ENCODE results near the gene ARHGEF10L.
"Not testable (repeated sequence)": the region's sequence is repeated elsewhere in the genome, so short reads cannot be mapped to it uniquely, and the experiment has no call there.

The ARHGEF10L gene, protein sequence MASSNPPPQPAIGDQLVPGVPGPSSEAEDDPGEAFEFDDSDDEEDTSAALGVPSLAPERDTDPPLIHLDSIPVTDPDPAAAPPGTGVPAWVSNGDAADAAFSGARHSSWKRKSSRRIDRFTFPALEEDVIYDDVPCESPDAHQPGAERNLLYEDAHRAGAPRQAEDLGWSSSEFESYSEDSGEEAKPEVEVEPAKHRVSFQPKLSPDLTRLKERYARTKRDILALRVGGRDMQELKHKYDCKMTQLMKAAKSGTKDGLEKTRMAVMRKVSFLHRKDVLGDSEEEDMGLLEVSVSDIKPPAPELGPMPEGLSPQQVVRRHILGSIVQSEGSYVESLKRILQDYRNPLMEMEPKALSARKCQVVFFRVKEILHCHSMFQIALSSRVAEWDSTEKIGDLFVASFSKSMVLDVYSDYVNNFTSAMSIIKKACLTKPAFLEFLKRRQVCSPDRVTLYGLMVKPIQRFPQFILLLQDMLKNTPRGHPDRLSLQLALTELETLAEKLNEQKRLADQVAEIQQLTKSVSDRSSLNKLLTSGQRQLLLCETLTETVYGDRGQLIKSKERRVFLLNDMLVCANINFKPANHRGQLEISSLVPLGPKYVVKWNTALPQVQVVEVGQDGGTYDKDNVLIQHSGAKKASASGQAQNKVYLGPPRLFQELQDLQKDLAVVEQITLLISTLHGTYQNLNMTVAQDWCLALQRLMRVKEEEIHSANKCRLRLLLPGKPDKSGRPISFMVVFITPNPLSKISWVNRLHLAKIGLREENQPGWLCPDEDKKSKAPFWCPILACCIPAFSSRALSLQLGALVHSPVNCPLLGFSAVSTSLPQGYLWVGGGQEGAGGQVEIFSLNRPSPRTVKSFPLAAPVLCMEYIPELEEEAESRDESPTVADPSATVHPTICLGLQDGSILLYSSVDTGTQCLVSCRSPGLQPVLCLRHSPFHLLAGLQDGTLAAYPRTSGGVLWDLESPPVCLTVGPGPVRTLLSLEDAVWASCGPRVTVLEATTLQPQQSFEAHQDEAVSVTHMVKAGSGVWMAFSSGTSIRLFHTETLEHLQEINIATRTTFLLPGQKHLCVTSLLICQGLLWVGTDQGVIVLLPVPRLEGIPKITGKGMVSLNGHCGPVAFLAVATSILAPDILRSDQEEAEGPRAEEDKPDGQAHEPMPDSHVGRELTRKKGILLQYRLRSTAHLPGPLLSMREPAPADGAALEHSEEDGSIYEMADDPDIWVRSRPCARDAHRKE (N-terminal part only)

DNA sequence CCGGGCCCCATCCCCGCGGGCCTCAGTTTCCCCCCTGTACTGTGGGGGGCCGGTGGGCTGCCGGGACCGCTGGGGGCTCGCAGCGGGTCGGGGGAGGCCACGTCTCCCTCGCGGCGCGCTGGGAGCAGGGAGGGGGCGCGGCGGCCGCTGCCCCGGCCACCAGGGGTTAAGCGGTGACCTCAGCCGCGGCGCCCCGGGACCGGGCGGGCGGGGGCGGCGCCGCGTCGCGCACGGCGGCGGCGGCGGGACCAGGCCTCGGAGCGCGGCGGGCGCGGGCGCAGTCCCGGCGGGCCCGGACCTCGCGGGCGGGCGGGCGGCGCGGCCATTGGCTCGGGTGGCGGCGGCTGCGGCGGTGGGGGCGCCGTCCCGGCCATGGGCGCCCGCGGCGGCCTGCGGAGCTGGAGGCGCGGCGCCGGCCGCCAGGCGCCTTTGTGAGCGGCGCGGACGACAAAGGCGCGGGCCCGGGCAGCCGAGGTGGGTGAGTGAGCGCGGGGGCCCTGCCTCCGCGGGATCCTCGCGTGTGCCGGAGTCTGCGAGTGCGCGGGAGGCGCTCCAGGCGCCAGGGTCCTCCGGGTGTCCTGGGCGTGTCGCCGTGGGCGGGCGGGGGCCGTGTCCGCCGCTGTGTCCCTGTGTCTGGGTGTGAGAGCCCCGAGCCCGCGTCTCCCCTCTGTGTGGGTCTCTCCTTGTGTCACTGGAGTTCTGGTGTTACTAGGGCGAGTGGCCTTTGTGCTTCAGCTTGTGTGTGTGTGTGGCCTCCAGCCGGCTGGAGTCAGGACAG is at the start of gene ARHGEF10L:
Gene ARHGEF10L, plus strand, starts transcription at position 222 of the 778 bp plus-strand sequence. CDS start 40,898 bp downstream, outside the sequence.
- Histone ChIP-seq H3K27ac (peak within 1 kb of the TSS; percentile 100), H3K27me3 (no peaks in the 10 kb centered on the region), H3K4me1 (peaks cover 0 to 62% (median 50%) of the 10 kb centered on the region in 4 donors), H3K9me3 (no peaks in the 10 kb centered on the region), H3K36me3 (no peaks in the 10 kb centered on the region), H3K4me3 (peak within 1 kb of the TSS; percentile 97 to 99)
- TF ChIP-seq, protein P1, sequence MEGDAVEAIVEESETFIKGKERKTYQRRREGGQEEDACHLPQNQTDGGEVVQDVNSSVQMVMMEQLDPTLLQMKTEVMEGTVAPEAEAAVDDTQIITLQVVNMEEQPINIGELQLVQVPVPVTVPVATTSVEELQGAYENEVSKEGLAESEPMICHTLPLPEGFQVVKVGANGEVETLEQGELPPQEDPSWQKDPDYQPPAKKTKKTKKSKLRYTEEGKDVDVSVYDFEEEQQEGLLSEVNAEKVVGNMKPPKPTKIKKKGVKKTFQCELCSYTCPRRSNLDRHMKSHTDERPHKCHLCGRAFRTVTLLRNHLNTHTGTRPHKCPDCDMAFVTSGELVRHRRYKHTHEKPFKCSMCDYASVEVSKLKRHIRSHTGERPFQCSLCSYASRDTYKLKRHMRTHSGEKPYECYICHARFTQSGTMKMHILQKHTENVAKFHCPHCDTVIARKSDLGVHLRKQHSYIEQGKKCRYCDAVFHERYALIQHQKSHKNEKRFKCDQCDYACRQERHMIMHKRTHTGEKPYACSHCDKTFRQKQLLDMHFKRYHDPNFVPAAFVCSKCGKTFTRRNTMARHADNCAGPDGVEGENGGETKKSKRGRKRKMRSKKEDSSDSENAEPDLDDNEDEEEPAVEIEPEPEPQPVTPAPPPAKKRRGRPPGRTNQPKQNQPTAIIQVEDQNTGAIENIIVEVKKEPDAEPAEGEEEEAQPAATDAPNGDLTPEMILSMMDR (IDR thresholded peaks at IDR 0.05) = no peak
- DNase-seq = peak in 1 of 2 donors; percentile 73
- intact Hi-C loops (cut with DNase I; ENCODE audit: low total_unique reads) = no loop called here

DNA sequence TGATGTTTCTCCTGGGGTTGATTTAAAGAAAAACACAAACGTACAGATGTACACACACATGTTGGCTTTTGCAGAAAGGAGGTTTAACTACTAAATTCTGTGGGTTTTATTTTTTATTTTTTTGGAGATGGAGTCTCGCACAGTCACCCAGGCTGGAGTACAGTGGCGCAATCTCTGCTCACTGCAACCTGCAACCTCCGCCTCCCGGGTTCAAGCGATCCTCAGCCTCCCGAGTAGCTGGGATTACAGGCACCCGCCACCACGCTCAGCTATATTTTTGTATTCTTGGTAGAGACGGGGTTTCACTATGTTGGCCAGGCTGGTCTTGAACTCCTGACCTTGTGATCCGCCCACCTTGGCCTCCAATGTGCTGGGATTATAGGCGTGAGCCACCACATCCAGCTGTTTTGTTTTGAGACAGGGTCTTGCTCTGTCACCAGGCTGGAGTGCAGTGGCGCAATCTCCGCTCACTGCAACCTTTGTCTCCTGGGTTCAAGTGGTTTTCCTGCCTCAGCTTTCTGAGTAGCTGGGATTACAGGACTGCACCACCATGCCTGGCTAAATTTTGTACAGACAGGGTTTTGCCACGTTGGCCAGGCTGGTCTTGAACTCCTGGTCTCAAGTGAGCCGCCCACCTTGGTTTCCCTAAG is 49.6 kb upstream of the ARHGEF10L start:
- H3K36me3 ChIP-seq, H3K4me3 ChIP-seq, H3K27ac ChIP-seq, H3K9me3 ChIP-seq, H3K4me1 ChIP-seq, DNase-seq: not testable (repeated sequence)
- intact Hi-C loops (cut with DNase I; ENCODE audit: low total_unique reads) = loop anchor here (5.0 kb wide), 2 partner anchors 337 to 612 kb away; no protein-coding TSS in a partner anchor
- peaks cover 0 to 21% of the 10 kb centered on the region in 2 donors for H3K27me3 ChIP-seq

DNA sequence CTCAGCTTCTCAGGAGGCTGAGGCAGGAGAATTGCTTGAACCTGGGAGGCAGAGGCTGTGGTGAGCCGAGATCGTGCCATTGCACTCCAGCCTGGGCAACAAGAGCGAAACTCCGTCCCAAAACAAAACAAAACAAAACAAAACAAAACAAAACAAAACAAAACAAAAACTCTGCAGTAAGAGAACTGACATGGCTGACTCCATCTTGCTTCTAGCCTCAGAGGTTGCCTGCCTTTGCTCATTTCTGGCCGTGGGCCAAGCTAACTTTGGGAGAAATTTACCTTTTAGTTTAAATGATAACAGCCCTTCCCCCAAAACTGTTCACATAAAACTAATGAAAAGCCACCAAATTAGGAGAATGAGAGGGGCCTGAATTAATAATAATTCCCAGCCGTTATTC is 48.8 kb upstream of the ARHGEF10L start:
- not testable (repeated sequence) for H3K9me3 ChIP-seq, H3K4me3 ChIP-seq, H3K36me3 ChIP-seq, H3K4me1 ChIP-seq, H3K27ac ChIP-seq, DNase-seq
- peaks cover 0 to 14% of the 10 kb centered on the region in 2 donors for H3K27me3 ChIP-seq
- intact Hi-C loops (cut with DNase I; ENCODE audit: low total_unique reads) = loop anchor here (5.0 kb wide), 2 partner anchors 337 to 612 kb away; no protein-coding TSS in a partner anchor

DNA sequence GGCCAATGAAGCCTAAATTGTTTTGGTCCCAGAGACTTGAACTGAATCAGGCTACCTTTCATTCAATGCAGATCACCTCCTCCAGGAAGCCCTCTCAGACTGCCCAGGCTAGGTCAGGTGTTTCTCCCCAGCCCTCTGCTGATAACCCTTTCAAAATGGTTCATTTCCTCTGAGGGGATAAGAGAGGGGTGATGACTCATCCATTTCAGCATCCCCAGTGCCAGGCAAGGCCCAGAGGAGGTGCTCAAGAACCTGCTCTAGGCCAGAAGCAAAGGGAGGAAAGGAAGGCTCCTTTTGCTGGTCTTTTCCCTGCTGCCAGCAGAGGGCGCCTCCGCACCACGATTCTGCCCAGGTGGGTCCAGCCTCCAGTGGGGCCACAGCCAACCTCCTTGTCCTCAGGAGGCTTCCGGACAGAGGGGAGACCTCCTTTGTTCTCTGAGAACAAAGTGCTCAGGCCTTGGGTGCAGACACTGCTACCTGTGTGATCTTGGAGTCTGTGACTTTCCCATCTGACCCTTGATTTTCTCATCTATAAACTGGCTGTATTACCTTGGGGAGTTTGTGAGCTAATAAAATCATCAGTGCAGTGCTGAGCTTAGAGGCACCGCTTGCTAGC is 45.3 kb upstream of the ARHGEF10L start:
- H3K27ac ChIP-seq = no peak overlapping the region
- peak; percentile 43 to 82 for DNase-seq
- no peaks in the 10 kb centered on the region for H3K4me1 ChIP-seq
- no peaks in the 10 kb centered on the region for H3K36me3 ChIP-seq
- intact Hi-C loops (cut with DNase I; ENCODE audit: low total_unique reads) = loop anchor here (5.0 kb wide), 2 partner anchors 333 to 608 kb away; no protein-coding TSS in a partner anchor
- no peaks in the 10 kb centered on the region for H3K27me3 ChIP-seq
- H3K4me3 ChIP-seq = no peak overlapping the region
- TF ChIP-seq, protein P1 (IDR thresholded peaks at IDR 0.05) = peak; percentile 84 to 91
- H3K9me3 ChIP-seq = no peaks in the 10 kb centered on the region

DNA sequence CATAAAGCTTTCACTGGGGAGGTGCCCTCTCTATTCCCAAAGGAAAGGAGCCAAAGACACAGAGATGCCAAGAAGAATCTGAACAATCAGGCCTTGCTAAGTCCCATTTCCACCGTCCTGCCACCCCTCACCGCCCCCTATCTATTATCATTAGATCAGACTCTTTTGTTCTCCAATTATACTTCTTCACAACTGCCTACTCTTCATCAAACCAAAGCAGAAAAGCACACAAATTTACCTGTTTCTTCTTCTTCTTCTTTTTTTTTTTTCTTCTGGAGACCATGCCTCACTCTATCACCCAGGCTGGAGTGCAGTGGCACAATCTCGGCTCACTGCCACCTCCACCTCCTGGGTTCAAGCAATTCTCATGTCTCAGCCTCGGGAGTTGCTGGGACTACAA is 43.1 kb upstream of the ARHGEF10L start:
- TF ChIP-seq, protein P1 (IDR thresholded peaks at IDR 0.05) = no peak
- H3K27ac ChIP-seq = no peak overlapping the region
- no peaks in the 10 kb centered on the region for H3K36me3 ChIP-seq
- H3K9me3 ChIP-seq = no peaks in the 10 kb centered on the region
- intact Hi-C loops (cut with DNase I; ENCODE audit: low total_unique reads) = loop anchor here (5.0 kb wide), 1 partner anchor 176 kb away; no protein-coding TSS in a partner anchor
- DNase-seq = no peak
- no peaks in the 10 kb centered on the region for H3K4me1 ChIP-seq
- no peaks in the 10 kb centered on the region for H3K27me3 ChIP-seq
- no peak overlapping the region for H3K4me3 ChIP-seq
